ENCODE results near the gene TMEM169.

TMEM169 gene

GRCh38 chr2:216114714-216115531 lies 33.2 kb downstream of the TMEM169 start:
- H3K9me3 ChIP-seq (ENCODE audit: control insufficient read depth, insufficient read depth, low read depth, low read length) = no peaks in the 10 kb centered on the region
- peaks cover 32 to 93% of the 10 kb centered on the region in 2 experiments for H3K36me3 ChIP-seq (ENCODE audit: control insufficient read depth in 2 of 2, insufficient read depth in 1 of 2, low read length in 2 of 2)
- CTCF ChIA-PET = interaction anchor here (0.6 to 1.7 kb wide), 15 partner anchors 9 to 1456 kb away, joined by 3 to 12 read pairs (median 4); partner anchors contain the start of genes PECR and TMEM169
- peak overlapping the region; percentile 48 for H3K27ac ChIP-seq (ENCODE audit: extremely low read depth, low read depth, low read length)
- TF ChIP-seq ZNF677 (tag by site-specific recombination; IDR thresholded peaks at IDR 0.05) (no peak), SP3 (tag by site-specific recombination; IDR thresholded peaks at IDR 0.05) (0 out of 2 replicates have a peak, but pooled peaks have one; percentile 16), ZNF341 (tag by site-specific recombination; IDR thresholded peaks at IDR 0.05; ENCODE audit: low read depth) (peak; percentile 75), CTCF (tag by site-specific recombination; IDR thresholded peaks at IDR 0.05) (peak; percentile 82; the same call in 1 of the 2 replicates), KLF9 (tag by site-specific recombination; IDR thresholded peaks at IDR 0.05; ENCODE audit: low read depth) (peak; percentile 58; the same call in 1 of the 2 replicates), ZIC2 (tag by site-specific recombination; IDR thresholded peaks at IDR 0.05) (no peak), ZNF398 (tag by site-specific recombination; IDR thresholded peaks at IDR 0.05) (no peak), ZBTB8A (tag by site-specific recombination; IDR thresholded peaks at IDR 0.05) (peak; percentile 54), ZNF335 (tag by site-specific recombination; conservative IDR thresholded peaks at IDR 0.05) (0 out of 2 replicates have a peak, but pooled peaks have one; percentile 28), MEIS1 (CRISPR knock-in tag; IDR thresholded peaks at IDR 0.05; ENCODE audit: borderline replicate concordance) (no peak), YY1 (tag by site-specific recombination; IDR thresholded peaks at IDR 0.05) (peak; percentile 43; the same call in 1 of the 2 replicates)
- H3K4me3 ChIP-seq (ENCODE audit: low read depth, low read length) = peak overlapping the region; percentile 42
- POLR2A ChIA-PET = interaction anchor here (1.0 to 1.3 kb wide), 2 partner anchors 22 to 33 kb away, joined by 3 to 12 read pairs; partner anchors contain the start of genes PECR and TMEM169
- 0 out of 2 replicates have a peak, but pooled peaks cover 2% of the 10 kb centered on the region for H3K4me1 ChIP-seq (ENCODE audit: control insufficient read depth, insufficient read depth, low read length)

- H3K4me1 ChIP-seq (ENCODE audit: control insufficient read depth, insufficient read depth, low read length) = 0 out of 2 replicates have a peak, but pooled peaks cover 2% of the 10 kb centered on the region
- no peak overlapping the region for H3K4me3 ChIP-seq (ENCODE audit: low read depth, low read length)
- CTCF ChIA-PET = no interaction called here
- TF ChIP-seq MZF1 (tag by site-specific recombination; IDR thresholded peaks at IDR 0.05; ENCODE audit: borderline replicate concordance) (peak; percentile 52; the same call in 1 of the 2 replicates), ELK4 (IDR thresholded peaks at IDR 0.05; ENCODE audit: borderline replicate concordance, low read depth, low read length) (no peak)
- no peaks in the 10 kb centered on the region for H3K9me3 ChIP-seq (ENCODE audit: control insufficient read depth, insufficient read depth, low read depth, low read length)
- peaks cover 39 to 95% of the 10 kb centered on the region in 2 experiments for H3K36me3 ChIP-seq (ENCODE audit: control insufficient read depth in 2 of 2, insufficient read depth in 1 of 2, low read length in 2 of 2)
- POLR2A ChIA-PET = no interaction called here
- H3K27ac ChIP-seq (ENCODE audit: extremely low read depth, low read depth, low read length) = no peak overlapping the region
Observed at GRCh38 chr2:216116418-216116817, 34.7 kb downstream of the TMEM169 start.

Measured in HEK293 (cell line).